Measurements from ENCODE around the gene TXNRD1. TPM values are rescaled to one million over a fixed set of nuclear protein-coding genes. Genes with fewer than 3 reads are reported as not detected.

Gene TXNRD1
- total RNA-seq, 2 experiments from 2014 or later, result 87.9 to 89.0 TPM

DNA sequence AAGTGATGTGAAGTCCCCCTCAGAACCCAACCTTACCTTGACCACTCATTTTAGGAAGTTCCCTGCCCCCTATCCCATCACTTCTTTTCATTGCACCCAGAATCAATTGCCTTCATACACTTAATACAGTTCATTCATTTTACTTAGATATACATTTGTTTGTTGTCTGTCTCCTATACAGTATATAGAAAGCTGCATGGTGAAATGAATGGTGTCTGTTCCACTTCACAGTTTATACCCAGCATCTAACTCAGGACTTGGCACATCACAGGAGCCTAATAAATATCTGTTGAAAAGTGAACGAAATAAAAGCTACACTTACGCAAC lies 38.3 kb upstream of the TXNRD1 start:
- DNase-seq (no peak), ATAC-seq (no peak)
- H3K36me3 Mint-ChIP-seq (ENCODE audit: low read depth), result no peaks in the 10 kb centered on the region
- peaks cover 1% of the 10 kb centered on the region for H3K27me3 Mint-ChIP-seq
- intact Hi-C loops (cut with micrococcal nuclease), result no loop called here
- no peak overlapping the region for H3K27ac Mint-ChIP-seq
- no peak overlapping the region for H3K4me3 Mint-ChIP-seq
- ChIA-PET CTCF (no interaction called here), POLR2A (no interaction called here)
- no peaks in the 10 kb centered on the region for H3K9me3 Mint-ChIP-seq
- TF ChIP-seq, protein P1, sequence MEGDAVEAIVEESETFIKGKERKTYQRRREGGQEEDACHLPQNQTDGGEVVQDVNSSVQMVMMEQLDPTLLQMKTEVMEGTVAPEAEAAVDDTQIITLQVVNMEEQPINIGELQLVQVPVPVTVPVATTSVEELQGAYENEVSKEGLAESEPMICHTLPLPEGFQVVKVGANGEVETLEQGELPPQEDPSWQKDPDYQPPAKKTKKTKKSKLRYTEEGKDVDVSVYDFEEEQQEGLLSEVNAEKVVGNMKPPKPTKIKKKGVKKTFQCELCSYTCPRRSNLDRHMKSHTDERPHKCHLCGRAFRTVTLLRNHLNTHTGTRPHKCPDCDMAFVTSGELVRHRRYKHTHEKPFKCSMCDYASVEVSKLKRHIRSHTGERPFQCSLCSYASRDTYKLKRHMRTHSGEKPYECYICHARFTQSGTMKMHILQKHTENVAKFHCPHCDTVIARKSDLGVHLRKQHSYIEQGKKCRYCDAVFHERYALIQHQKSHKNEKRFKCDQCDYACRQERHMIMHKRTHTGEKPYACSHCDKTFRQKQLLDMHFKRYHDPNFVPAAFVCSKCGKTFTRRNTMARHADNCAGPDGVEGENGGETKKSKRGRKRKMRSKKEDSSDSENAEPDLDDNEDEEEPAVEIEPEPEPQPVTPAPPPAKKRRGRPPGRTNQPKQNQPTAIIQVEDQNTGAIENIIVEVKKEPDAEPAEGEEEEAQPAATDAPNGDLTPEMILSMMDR (IDR thresholded peaks at IDR 0.05), result no peak
- peaks cover 12% of the 10 kb centered on the region for H3K4me1 Mint-ChIP-seq (ENCODE audit: low read depth)

DNA sequence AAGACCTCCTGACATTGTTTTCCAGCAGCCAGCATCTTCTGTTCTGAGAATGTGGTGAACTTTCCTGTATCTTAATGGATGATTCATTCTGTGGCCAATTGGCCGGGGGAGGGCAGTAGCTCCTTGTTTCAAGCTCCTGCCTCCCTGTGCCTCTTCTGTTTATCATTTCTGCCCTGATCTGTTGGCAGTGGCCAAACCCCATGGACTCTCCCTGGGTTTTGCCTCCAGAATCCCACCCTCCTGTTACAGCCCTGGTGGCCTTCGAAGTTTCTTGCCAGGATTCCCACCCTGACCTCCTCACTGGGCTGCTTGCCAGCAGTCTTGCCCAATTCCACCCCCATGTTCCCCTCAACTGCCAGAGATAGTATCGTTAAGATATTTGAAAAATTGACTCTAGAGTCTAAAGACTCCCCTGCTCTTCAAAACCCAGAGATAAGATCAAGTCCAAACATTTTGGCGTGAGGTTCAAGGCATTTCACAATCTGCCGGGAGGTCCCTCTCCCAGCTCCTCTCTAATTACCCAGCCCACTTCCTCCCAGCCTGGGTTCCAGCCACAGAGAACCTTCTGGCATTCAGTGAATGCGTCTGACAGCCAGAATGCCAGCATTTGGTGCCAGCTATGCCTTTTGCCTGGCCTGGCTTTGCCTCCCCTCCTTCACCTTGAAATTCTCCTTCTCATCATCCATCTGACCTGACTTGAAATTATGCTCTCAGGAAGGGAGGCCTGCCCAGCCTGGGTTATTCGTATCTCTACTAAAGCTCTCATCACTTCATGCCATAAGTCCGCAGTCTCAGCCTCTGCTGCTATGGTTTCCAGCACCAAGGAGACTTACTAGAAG lies 37.7 kb upstream of the TXNRD1 start:
- H3K4me3 Mint-ChIP-seq, result no peak overlapping the region
- H3K27ac Mint-ChIP-seq, result no peak overlapping the region
- DNase-seq (peak; percentile 67), ATAC-seq (peak; percentile 76)
- ChIA-PET CTCF (interaction anchor here (0.5 kb wide), 1 partner anchor 672 kb away, joined by 3 read pairs; no protein-coding TSS in a partner anchor), POLR2A (no interaction called here)
- TF ChIP-seq, protein P1 (IDR thresholded peaks at IDR 0.05), result no peak
- H3K27me3 Mint-ChIP-seq, result peaks cover 1% of the 10 kb centered on the region
- intact Hi-C loops (cut with micrococcal nuclease), result no loop called here
- H3K4me1 Mint-ChIP-seq (ENCODE audit: low read depth), result peaks cover 12% of the 10 kb centered on the region
- no peaks in the 10 kb centered on the region for H3K36me3 Mint-ChIP-seq (ENCODE audit: low read depth)
- H3K9me3 Mint-ChIP-seq, result no peaks in the 10 kb centered on the region

DNA sequence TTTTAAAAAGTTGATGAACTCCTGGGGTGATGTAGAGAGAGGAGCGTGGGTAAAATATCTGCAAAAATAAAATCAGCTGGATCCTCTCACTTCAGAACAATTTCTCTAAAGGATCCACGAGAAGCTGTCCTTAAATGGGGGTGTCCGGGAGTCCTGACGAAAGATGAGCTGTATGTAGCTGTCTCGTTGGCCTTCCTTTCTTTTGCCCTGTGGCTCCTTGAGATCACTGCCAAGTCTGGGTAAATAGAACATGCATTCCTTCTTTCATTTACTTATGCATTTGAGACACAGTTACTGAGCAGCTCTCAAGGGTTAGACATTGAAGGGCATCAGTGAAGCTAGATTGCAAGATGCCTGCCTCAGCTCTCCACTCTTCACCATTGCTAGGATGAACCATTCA lies 35.2 kb upstream of the TXNRD1 start:
- ATAC-seq, result no peak
- POLR2A ChIA-PET, result interaction anchor here (1.2 kb wide), 1 partner anchor 14 kb away, joined by 3 read pairs; no protein-coding TSS in a partner anchor
- Mint-ChIP-seq H3K36me3 (ENCODE audit: low read depth) (no peaks in the 10 kb centered on the region), H3K9me3 (peaks cover 2% of the 10 kb centered on the region), H3K27ac (no peak overlapping the region), H3K4me3 (no peak overlapping the region), H3K4me1 (ENCODE audit: low read depth) (peaks cover 12% of the 10 kb centered on the region), H3K27me3 (peaks cover 1% of the 10 kb centered on the region)
- no peak for DNase-seq
- CTCF ChIA-PET, result no interaction called here
- intact Hi-C loops (cut with micrococcal nuclease), result no loop called here
- TF ChIP-seq, protein P1 (IDR thresholded peaks at IDR 0.05), result no peak

DNA sequence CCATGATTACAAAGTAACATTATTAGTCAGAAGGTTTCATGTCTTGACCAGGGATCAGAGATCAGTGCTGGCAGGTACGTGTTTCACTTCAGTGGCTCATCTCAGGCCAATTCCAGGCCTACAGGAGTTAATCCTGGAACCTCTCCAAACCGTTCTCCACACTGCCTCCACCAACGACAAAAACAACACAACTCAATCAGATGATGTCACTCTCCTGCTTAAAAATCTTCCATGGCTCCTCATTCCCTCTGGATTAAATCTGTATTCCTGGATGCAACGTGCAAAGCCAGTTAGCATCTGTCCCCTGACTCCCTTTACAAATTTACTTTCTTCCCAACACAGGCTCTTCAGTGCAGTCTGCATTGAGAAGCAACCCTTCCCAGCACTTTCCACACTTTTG lies 34.3 kb upstream of the TXNRD1 start:
- H3K4me3 Mint-ChIP-seq, result no peak overlapping the region
- ChIA-PET CTCF (no interaction called here), POLR2A (interaction anchor here (1.2 kb wide), 1 partner anchor 15 kb away, joined by 3 read pairs; no protein-coding TSS in a partner anchor)
- H3K36me3 Mint-ChIP-seq (ENCODE audit: low read depth), result no peaks in the 10 kb centered on the region
- TF ChIP-seq, protein P1 (IDR thresholded peaks at IDR 0.05), result no peak
- ATAC-seq, result no peak
- H3K9me3 Mint-ChIP-seq, result peaks cover 2% of the 10 kb centered on the region
- peaks cover 12% of the 10 kb centered on the region for H3K4me1 Mint-ChIP-seq (ENCODE audit: low read depth)
- no peak for DNase-seq
- H3K27ac Mint-ChIP-seq, result no peak overlapping the region
- H3K27me3 Mint-ChIP-seq, result peaks cover 1% of the 10 kb centered on the region
- intact Hi-C loops (cut with micrococcal nuclease), result no loop called here

DNA sequence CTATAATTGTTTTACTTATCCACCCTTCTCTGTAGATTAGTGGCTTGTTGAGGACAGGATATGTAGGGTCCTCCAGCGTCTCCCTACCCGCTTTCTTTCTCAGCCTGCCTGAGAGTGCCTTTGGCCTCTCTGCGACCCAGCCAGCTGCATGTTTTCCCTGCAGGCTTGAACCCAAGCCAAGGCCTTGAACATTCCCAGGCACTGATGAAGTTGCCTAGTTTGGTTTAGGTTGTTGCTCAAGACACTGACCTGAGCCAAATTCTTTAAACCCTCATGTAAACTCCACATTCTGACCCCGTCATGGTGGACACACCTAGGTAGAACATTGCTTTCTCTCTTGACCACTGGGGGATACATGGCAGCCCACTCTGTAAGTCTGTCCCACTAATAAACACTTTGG lies 33.4 kb upstream of the TXNRD1 start:
- ATAC-seq (no peak), DNase-seq (no peak)
- POLR2A ChIA-PET, result no interaction called here
- H3K4me1 Mint-ChIP-seq (ENCODE audit: low read depth), result peaks cover 11% of the 10 kb centered on the region
- CTCF ChIA-PET, result no interaction called here
- H3K36me3 Mint-ChIP-seq (ENCODE audit: low read depth), result no peaks in the 10 kb centered on the region
- H3K27me3 Mint-ChIP-seq, result peaks cover 1% of the 10 kb centered on the region
- H3K27ac Mint-ChIP-seq, result no peak overlapping the region
- intact Hi-C loops (cut with micrococcal nuclease), result no loop called here
- TF ChIP-seq, protein P1 (IDR thresholded peaks at IDR 0.05), result no peak
- H3K9me3 Mint-ChIP-seq, result peaks cover 2% of the 10 kb centered on the region
- H3K4me3 Mint-ChIP-seq, result no peak overlapping the region

All from activated CD8-positive, alpha-beta T cell treated with anti-CD3 and anti-CD28 coated beads for 36 hours (primary cell).